Gastroesophageal sphincter (tissue), 4 donors: ENCODE data around the gene CCL8. TPM values are rescaled to one million over a fixed set of nuclear protein-coding genes. Genes with fewer than 3 reads are reported as not detected.

ENCODE experiments used
- ATAC-seq: fragments of 150-250 bp; one replicate; pipeline ENCODE4 v1.9.1; 2016; ENCODE audit warnings: mild to moderate bottlenecking, moderate library complexity
- H3K27ac ChIP-seq, 4 donors: fragments of 200-600 bp; sonication (generic) in 3 of 4; 1 replicate in 3 of 4; 2 replicates in 1 of 4; pipeline ENCODE4 v1.5.1; 2016 to 2019
- H3K27me3 ChIP-seq: fragments of 200-600 bp; sonication (generic); one replicate; pipeline ENCODE4 v1.5.1; 2019
- H3K36me3 ChIP-seq, 2 donors: fragments of 200-600 bp; sonication (generic); one replicate each; pipeline ENCODE4 v1.5.1; 2019; ENCODE audit warnings: control low read depth in 1 of 2
- H3K4me1 ChIP-seq, 3 donors: fragments of 200-600 bp; sonication (generic); 1 replicate in 2 of 3; 2 replicates in 1 of 3; pipeline ENCODE4 v1.5.1; 2016 to 2019; ENCODE audit warnings: control low read depth in 2 of 3
- H3K4me3 ChIP-seq, 2 donors: fragments of 200-600 bp; sonication (generic); one replicate each; pipeline ENCODE4 v1.5.1; 2019; ENCODE audit warnings: mild to moderate bottlenecking in 1 of 2, moderate library complexity in 1 of 2
- H3K9me3 ChIP-seq, 3 donors: fragments of 200-600 bp; sonication (generic); one replicate each; pipeline ENCODE4 v1.5.1; 2017 to 2019; ENCODE audit warnings: control low read depth in 2 of 3
- EP300 ChIP-seq: sonication (generic); formaldehyde crosslinking; IDR thresholded peaks from one replicate; pipeline ENCODE4 v1.6.1; 2017; ENCODE audit warnings: antibody characterized with exemption, mild to moderate bottlenecking
- POLR2A ChIP-seq, 2 donors: fragments of 450-650 bp; IDR thresholded peaks; one replicate each; pipeline ENCODE4 v1.6.1; 2017; ENCODE audit warnings: antibody characterized with exemption in 2 of 2, mild to moderate bottlenecking in 2 of 2, moderate library complexity in 1 of 2
- POLR2AphosphoS5 ChIP-seq: sonication (generic); formaldehyde crosslinking; IDR thresholded peaks from one replicate; pipeline ENCODE4 v1.6.1; 2017; ENCODE audit warnings: antibody characterized with exemption
- WGBS, 2 donors: methylation state at CpG; one replicate each; pipeline ENCODE4 v1.1.5; 2018; ENCODE audit warnings: low coverage in 1 of 2; 5-methylcytosine and 5-hydroxymethylcytosine counted together
- total RNA-seq, 4 donors: library from RNA; depleted of rRNA; stranded (reverse); fragments of >200 nt; gene quantifications; one replicate each; pipeline ENCODE4 v1.1.0, GENCODE V29; 2016
- TF ChIP-seq, protein P1 (sequence below), 4 experiments: fragments of 200-600 bp in 2 of 4; fragments of 450-650 bp in 2 of 4; sonication (generic) in 1 of 4; IDR thresholded peaks; one replicate each; pipeline ENCODE4 v1.5.1; 2017 to 2019; ENCODE audit warnings: antibody characterized with exemption in 4 of 4, mild to moderate bottlenecking in 2 of 4, moderate library complexity in 2 of 4

The CCL8 gene
- total RNA-seq, 4 donors from 2014 or later: 0.27 to 0.81 TPM; not detected in 2

DNA sequence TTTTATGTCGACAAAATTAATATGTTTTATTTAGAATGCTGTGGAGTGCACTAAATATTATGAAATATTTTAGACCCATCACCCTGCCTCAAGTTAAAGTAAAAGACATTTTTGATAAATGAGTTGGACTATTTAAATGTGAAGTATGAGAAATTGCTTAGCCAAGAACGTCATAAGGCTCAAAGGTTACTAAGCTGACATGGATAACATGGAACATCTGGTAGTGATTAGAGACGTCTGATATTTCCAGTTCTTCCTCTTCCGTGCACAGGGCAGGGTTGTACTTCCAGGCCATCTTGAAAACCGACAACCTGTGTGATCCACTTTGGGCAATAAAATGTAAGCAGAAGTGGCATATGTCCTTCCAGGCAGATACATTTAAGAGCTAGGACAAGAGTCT, 7.2 kb upstream of the CCL8 start:
- Histone ChIP-seq H3K27ac (peak overlapping the region; percentile 65 to 82 (median 74)), H3K9me3 (no peaks in the 10 kb centered on the region), H3K27me3 (no peaks in the 10 kb centered on the region), H3K4me3 (no peak overlapping the region), H3K4me1 (peaks cover 0 to 34% (median 5%) of the 10 kb centered on the region in 3 donors), H3K36me3 (no peaks in the 10 kb centered on the region)
- 23 to 37% methylated on average over 5 of the region's 5 CpGs for WGBS, 2 donors
- ATAC-seq: peak; percentile 79
- TF ChIP-seq POLR2A (IDR thresholded peaks at IDR 0.05) (no peak), POLR2AphosphoS5 (peak; percentile 78)
- TF ChIP-seq, protein P1, sequence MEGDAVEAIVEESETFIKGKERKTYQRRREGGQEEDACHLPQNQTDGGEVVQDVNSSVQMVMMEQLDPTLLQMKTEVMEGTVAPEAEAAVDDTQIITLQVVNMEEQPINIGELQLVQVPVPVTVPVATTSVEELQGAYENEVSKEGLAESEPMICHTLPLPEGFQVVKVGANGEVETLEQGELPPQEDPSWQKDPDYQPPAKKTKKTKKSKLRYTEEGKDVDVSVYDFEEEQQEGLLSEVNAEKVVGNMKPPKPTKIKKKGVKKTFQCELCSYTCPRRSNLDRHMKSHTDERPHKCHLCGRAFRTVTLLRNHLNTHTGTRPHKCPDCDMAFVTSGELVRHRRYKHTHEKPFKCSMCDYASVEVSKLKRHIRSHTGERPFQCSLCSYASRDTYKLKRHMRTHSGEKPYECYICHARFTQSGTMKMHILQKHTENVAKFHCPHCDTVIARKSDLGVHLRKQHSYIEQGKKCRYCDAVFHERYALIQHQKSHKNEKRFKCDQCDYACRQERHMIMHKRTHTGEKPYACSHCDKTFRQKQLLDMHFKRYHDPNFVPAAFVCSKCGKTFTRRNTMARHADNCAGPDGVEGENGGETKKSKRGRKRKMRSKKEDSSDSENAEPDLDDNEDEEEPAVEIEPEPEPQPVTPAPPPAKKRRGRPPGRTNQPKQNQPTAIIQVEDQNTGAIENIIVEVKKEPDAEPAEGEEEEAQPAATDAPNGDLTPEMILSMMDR (IDR thresholded peaks at IDR 0.05): no peak

GRCh38 chr17:34313164-34313563, 6.1 kb upstream of the CCL8 start:
- peak overlapping the region; percentile 65 to 82 (median 74) for H3K27ac ChIP-seq

DNA sequence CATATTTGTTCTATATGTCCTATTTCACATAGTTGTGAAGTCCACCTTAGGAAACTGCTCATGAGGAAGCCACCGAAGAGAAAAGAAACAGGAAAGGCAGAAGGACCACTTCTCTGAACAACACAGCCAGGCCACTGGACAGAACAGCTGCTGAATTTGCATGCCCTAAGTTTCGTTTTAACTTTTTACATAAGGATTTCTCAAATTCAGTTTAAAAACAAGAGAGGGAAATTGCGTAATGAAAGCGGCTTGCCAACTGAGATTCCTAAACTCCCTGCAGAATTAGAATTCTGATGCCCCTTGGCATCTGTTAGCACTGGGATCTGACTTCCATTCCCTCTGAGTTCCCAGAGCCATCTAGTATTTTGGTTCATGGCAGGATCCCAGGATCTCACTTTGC, 5.0 kb upstream of the CCL8 start:
- peak; percentile 4 for TF ChIP-seq EP300
- TF ChIP-seq POLR2A (IDR thresholded peaks at IDR 0.05): no peak
- peak; percentile 71 for TF ChIP-seq POLR2AphosphoS5
- Histone ChIP-seq H3K36me3 (no peaks in the 10 kb centered on the region), H3K4me1 (peaks cover 0 to 26% (median 5%) of the 10 kb centered on the region in 3 donors), H3K4me3 (no peak overlapping the region), H3K27me3 (no peaks in the 10 kb centered on the region), H3K27ac (peak overlapping the region; percentile 26 to 70 (median 56)), H3K9me3 (no peaks in the 10 kb centered on the region)
- 42 to 44% methylated on average over 3 to 4 of the region's 4 CpGs for WGBS, 2 donors
- ATAC-seq: peak; percentile 64

More at GRCh38 chr17:34313164-34313563, 6.1 kb upstream of the CCL8 start:
- H3K4me3 ChIP-seq: no peak overlapping the region
- peak; percentile 61 for ATAC-seq
- no peaks in the 10 kb centered on the region for H3K27me3 ChIP-seq
- H3K36me3 ChIP-seq: no peaks in the 10 kb centered on the region
- H3K4me1 ChIP-seq: peaks cover 0 to 26% (median 5%) of the 10 kb centered on the region in 3 donors
- 63 to 71% methylated on average over 4 of the region's 4 CpGs for WGBS, 2 donors
- H3K9me3 ChIP-seq: no peaks in the 10 kb centered on the region
- peak; percentile 60 for TF ChIP-seq POLR2AphosphoS5
- TF ChIP-seq, protein P1 (IDR thresholded peaks at IDR 0.05): no peak

- Histone ChIP-seq H3K27ac (no peak overlapping the region), H3K36me3 (no peaks in the 10 kb centered on the region), H3K4me3 (no peak overlapping the region), H3K9me3 (no peaks in the 10 kb centered on the region), H3K27me3 (no peaks in the 10 kb centered on the region), H3K4me1 (peaks cover 0 to 22% (median 0%) of the 10 kb centered on the region in 3 donors)
- 51 to 66% methylated on average over 3 of the region's 3 CpGs for WGBS, 2 donors
- no peak for ATAC-seq
- no peak for TF ChIP-seq POLR2AphosphoS5
- TF ChIP-seq EP300: no peak
- TF ChIP-seq, protein P1 (IDR thresholded peaks at IDR 0.05): no peak
- no peak for TF ChIP-seq POLR2A (IDR thresholded peaks at IDR 0.05)
Observed at GRCh38 chr17:34318474-34318873, 761 bp upstream of the CCL8 start.

GRCh38 chr17:34321964-34322363, 2.7 kb downstream of the CCL8 start:
- peak; percentile 24 for TF ChIP-seq POLR2AphosphoS5
- TF ChIP-seq, protein P1 (IDR thresholded peaks at IDR 0.05): no peak
- H3K27ac ChIP-seq: peak overlapping the region in 2 of 4 donors; percentile 6 to 33
- peak; percentile 34 for ATAC-seq

More at GRCh38 chr17:34321964-34322363, 2.7 kb downstream of the CCL8 start:
- Histone ChIP-seq H3K9me3 (peaks cover 0 to 13% (median 0%) of the 10 kb centered on the region in 3 donors), H3K4me1 (peaks cover 0 to 7% (median 0%) of the 10 kb centered on the region in 3 donors), H3K36me3 (no peaks in the 10 kb centered on the region), H3K4me3 (no peak overlapping the region), H3K27me3 (no peaks in the 10 kb centered on the region)
